HepG2 (cell line): ENCODE results near the gene MYO3B. TPM values are rescaled to one million over a fixed set of nuclear protein-coding genes. Genes with fewer than 3 reads are reported as not detected.

Experiments
- FOXK2 ChIP-seq: fragments of 450-650 bp; IDR thresholded peaks from 2 replicates; pipeline ENCODE4 v1.6.1; 2016
- JARID2 ChIP-seq: sonication (generic); formaldehyde crosslinking; IDR thresholded peaks from 2 replicates; pipeline ENCODE4 v1.8.1; 2023; ENCODE audit warnings: missing genetic modification reagents, inconsistent platforms; ENCODE audit not compliant: insufficient replicate concordance
- MAF1 ChIP-seq: sonication (generic); formaldehyde crosslinking; IDR thresholded peaks from 2 replicates; pipeline ENCODE4 v1.5.0; 2020; ENCODE audit warnings: missing genetic modification reagents, borderline replicate concordance
- MAFK ChIP-seq, 2 experiments: IDR thresholded peaks in 1 of 2; conservative IDR thresholded peaks in 1 of 2; 2 replicates each; pipeline ENCODE4 v1.6.1; 2011; ENCODE audit warnings: improper control_type of control experiment in 2 of 2, low read length in 2 of 2
- MED1 ChIP-seq: sonication (generic); formaldehyde crosslinking; IDR thresholded peaks from 2 replicates; pipeline ENCODE4 v1.4.0; 2020; ENCODE audit warnings: missing genetic modification reagents
- RBFOX2 ChIP-seq: fragments of 200-400 bp; formaldehyde crosslinking; IDR thresholded peaks from 2 replicates; pipeline ENCODE4 v1.6.1; 2017; ENCODE audit warnings: low read depth, mild to moderate bottlenecking, low read length
- TCF7 ChIP-seq: sonication (generic); IDR thresholded peaks from 2 replicates; pipeline ENCODE4 v1.6.1; 2016; ENCODE audit warnings: antibody characterized with exemption, low read depth
- YY1 ChIP-seq: IDR thresholded peaks from 2 replicates; pipeline ENCODE4 v1.6.1; 2011; ENCODE audit warnings: low read length, low read depth, moderate library complexity, mild to moderate bottlenecking; ENCODE audit not compliant: insufficient read depth, insufficient replicate concordance
- ZEB1 ChIP-seq: IDR thresholded peaks from 2 replicates; pipeline ENCODE4 v1.6.1; 2012; ENCODE audit warnings: mild to moderate bottlenecking, low read depth, inconsistent platforms; ENCODE audit not compliant: insufficient replicate concordance
- ZNF749 ChIP-seq: sonication (generic); formaldehyde crosslinking; IDR thresholded peaks from 2 replicates; pipeline ENCODE4 v1.8.0; 2022; ENCODE audit warnings: mild to moderate bottlenecking, missing genetic modification reagents, moderate library complexity, borderline replicate concordance
- ZNF782 ChIP-seq: sonication (generic); formaldehyde crosslinking; IDR thresholded peaks from 2 replicates; pipeline ENCODE4 v1.4.0; 2020; ENCODE audit warnings: missing genetic modification reagents, mild to moderate bottlenecking, borderline replicate concordance
- polyA plus RNA-seq, 8 experiments: library from polyadenylated mRNA; depleted of rRNA in 3 of 8; stranded (reverse) in 7 of 8; unstranded in 1 of 8; fragments of >200 nt; fragmentation: Illumina TruSeq in 4 of 8; extraction: Trizol in 4 of 8; gene quantifications; 2 replicates each; pipeline versions ENCODE4 v1.2.1 to v1.2.3, GENCODE V29; 2011 to 2016; ENCODE audit warnings: low read depth in 4 of 8, missing spikeins in 1 of 8, mixed read lengths in 1 of 8; ENCODE audit not compliant: insufficient read depth in 1 of 8
- total RNA-seq, 5 experiments: library from RNA; depleted of rRNA; stranded (reverse); fragments of >200 nt; fragmentation: Illumina TruSeq; extraction: Trizol; gene quantifications; 2 replicates each; pipeline ENCODE4 v1.2.3, GENCODE V29; 2016; ENCODE audit warnings: low read depth in 1 of 5
- TF ChIP-seq, protein P1 (sequence below): sonication (generic); formaldehyde crosslinking; IDR thresholded peaks from 2 replicates; pipeline ENCODE4 v1.9.0; 2022; ENCODE audit warnings: low read depth, missing genetic modification reagents
- TF ChIP-seq, protein P2 (sequence below): sonication (generic); formaldehyde crosslinking; IDR thresholded peaks from 2 replicates; pipeline ENCODE4 v1.4.0; 2020; ENCODE audit warnings: missing genetic modification reagents
- TF ChIP-seq, protein P3 (sequence below): sonication (generic); formaldehyde crosslinking; IDR thresholded peaks from 2 replicates; pipeline ENCODE4 v1.5.1; 2020; ENCODE audit warnings: mild to moderate bottlenecking, missing genetic modification reagents, borderline replicate concordance
- TF ChIP-seq, protein P4 (sequence below): sonication (generic); formaldehyde crosslinking; IDR thresholded peaks from 2 replicates; pipeline ENCODE4 v1.4.0; 2020; ENCODE audit warnings: mild to moderate bottlenecking, missing genetic modification reagents
- TF ChIP-seq, protein P5 (sequence below): sonication (generic); IDR thresholded peaks from 2 replicates; pipeline ENCODE4 v1.6.1; 2016; ENCODE audit warnings: low read depth, borderline replicate concordance

Gene MYO3B
- total and polyA plus RNA-seq, 2 of the 13 experiments (the other 11 are each of a cell fraction or from before 2014, with no cell fraction given) = 0.01 TPM; not detected in 1

DNA sequence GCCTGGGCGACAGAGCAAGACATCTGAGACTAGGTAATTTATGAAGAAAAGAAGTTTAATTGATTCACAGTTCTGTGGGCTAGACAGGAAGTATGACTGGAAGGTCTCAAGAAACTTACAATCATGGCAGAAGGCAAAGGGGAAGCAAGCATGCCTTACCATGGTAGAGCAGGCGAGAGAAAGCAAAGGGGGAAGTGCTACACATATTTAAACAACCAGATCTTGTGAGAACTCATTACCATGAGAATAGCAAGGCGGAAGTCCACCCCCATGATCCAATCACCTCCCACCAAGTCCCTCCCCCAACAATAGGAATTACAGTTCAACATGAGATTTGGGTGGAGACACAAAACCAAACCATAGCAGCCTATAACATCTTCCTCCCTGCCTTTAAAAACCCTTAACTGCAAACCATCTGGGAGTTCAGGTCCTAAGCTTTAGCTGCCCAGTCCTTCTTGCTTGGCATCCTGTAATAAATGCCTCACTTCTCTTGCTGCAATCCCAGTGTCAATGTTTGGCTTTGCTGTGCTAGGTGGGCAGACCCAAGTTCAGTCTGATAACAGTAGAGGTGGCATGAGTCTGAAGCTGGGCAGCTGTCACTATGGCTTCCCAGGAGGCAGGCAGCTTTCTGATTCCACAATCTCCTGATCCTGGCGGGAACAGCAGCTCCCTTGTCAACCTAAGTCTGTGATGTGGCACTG is 526.0 kb downstream of the MYO3B start (continued):
- TF ChIP-seq, protein P1, sequence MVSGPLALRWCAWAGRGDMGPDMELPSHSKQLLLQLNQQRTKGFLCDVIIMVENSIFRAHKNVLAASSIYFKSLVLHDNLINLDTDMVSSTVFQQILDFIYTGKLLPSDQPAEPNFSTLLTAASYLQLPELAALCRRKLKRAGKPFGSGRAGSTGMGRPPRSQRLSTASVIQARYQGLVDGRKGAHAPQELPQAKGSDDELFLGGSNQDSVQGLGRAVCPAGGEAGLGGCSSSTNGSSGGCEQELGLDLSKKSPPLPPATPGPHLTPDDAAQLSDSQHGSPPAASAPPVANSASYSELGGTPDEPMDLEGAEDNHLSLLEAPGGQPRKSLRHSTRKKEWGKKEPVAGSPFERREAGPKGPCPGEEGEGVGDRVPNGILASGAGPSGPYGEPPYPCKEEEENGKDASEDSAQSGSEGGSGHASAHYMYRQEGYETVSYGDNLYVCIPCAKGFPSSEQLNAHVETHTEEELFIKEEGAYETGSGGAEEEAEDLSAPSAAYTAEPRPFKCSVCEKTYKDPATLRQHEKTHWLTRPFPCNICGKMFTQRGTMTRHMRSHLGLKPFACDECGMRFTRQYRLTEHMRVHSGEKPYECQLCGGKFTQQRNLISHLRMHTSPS (CRISPR knock-in tag) = peak; percentile 84; the same call in 1 of the 2 replicates
- TF ChIP-seq RBFOX2 (no peak), FOXK2 (no peak), JARID2 (CRISPR knock-in tag) (no peak), YY1 (no peak), ZNF782 (CRISPR knock-in tag) (no peak), ZNF749 (CRISPR knock-in tag) (no peak), MED1 (no peak), MAFK (conservative IDR thresholded peaks at IDR 0.05 in 1 of 2, IDR thresholded peaks at IDR 0.05 in 1 of 2; ENCODE audit: low read length in 2 of 2) (no peak), ZEB1 (no peak), TCF7 (no peak), MAF1 (CRISPR knock-in tag) (no peak)
- TF ChIP-seq, protein P2, sequence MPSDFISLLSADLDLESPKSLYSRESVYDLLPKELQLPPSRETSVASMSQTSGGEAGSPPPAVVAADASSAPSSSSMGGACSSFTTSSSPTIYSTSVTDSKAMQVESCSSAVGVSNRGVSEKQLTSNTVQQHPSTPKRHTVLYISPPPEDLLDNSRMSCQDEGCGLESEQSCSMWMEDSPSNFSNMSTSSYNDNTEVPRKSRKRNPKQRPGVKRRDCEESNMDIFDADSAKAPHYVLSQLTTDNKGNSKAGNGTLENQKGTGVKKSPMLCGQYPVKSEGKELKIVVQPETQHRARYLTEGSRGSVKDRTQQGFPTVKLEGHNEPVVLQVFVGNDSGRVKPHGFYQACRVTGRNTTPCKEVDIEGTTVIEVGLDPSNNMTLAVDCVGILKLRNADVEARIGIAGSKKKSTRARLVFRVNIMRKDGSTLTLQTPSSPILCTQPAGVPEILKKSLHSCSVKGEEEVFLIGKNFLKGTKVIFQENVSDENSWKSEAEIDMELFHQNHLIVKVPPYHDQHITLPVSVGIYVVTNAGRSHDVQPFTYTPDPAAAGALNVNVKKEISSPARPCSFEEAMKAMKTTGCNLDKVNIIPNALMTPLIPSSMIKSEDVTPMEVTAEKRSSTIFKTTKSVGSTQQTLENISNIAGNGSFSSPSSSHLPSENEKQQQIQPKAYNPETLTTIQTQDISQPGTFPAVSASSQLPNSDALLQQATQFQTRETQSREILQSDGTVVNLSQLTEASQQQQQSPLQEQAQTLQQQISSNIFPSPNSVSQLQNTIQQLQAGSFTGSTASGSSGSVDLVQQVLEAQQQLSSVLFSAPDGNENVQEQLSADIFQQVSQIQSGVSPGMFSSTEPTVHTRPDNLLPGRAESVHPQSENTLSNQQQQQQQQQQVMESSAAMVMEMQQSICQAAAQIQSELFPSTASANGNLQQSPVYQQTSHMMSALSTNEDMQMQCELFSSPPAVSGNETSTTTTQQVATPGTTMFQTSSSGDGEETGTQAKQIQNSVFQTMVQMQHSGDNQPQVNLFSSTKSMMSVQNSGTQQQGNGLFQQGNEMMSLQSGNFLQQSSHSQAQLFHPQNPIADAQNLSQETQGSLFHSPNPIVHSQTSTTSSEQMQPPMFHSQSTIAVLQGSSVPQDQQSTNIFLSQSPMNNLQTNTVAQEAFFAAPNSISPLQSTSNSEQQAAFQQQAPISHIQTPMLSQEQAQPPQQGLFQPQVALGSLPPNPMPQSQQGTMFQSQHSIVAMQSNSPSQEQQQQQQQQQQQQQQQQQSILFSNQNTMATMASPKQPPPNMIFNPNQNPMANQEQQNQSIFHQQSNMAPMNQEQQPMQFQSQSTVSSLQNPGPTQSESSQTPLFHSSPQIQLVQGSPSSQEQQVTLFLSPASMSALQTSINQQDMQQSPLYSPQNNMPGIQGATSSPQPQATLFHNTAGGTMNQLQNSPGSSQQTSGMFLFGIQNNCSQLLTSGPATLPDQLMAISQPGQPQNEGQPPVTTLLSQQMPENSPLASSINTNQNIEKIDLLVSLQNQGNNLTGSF = no peak
- TF ChIP-seq, protein P3, sequence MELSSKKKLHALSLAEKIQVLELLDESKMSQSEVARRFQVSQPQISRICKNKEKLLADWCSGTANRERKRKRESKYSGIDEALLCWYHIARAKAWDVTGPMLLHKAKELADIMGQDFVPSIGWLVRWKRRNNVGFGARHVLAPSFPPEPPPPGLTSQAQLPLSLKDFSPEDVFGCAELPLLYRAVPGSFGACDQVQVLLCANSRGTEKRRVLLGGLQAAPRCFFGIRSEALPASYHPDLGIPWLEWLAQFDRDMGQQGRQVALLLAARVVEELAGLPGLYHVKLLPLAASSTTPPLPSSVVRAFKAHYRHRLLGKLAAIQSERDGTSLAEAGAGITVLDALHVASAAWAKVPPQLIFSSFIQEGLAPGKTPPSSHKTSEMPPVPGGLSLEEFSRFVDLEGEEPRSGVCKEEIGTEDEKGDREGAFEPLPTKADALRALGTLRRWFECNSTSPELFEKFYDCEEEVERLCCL (CRISPR knock-in tag) = no peak
- TF ChIP-seq, protein P4, sequence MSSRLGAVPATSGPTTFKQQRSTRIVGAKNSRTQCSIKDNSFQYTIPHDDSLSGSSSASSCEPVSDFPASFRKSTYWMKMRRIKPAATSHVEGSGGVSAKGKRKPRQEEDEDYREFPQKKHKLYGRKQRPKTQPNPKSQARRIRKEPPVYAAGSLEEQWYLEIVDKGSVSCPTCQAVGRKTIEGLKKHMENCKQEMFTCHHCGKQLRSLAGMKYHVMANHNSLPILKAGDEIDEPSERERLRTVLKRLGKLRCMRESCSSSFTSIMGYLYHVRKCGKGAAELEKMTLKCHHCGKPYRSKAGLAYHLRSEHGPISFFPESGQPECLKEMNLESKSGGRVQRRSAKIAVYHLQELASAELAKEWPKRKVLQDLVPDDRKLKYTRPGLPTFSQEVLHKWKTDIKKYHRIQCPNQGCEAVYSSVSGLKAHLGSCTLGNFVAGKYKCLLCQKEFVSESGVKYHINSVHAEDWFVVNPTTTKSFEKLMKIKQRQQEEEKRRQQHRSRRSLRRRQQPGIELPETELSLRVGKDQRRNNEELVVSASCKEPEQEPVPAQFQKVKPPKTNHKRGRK (CRISPR knock-in tag) = 0 out of 2 replicates have a peak, but pooled peaks have one; percentile 29
- TF ChIP-seq, protein P5, sequence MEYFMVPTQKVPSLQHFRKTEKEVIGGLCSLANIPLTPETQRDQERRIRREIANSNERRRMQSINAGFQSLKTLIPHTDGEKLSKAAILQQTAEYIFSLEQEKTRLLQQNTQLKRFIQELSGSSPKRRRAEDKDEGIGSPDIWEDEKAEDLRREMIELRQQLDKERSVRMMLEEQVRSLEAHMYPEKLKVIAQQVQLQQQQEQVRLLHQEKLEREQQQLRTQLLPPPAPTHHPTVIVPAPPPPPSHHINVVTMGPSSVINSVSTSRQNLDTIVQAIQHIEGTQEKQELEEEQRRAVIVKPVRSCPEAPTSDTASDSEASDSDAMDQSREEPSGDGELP = no peak
- TF ChIP-seq, all 625 proteins: peak for 6
